HEK293 (cell line): ENCODE results near the gene LRP5.

Experiments used
- ATF2 ChIP-seq: fragments of 450-650 bp; formaldehyde crosslinking; IDR thresholded peaks from 2 replicates; pipeline ENCODE4 v1.5.1; 2016; ENCODE audit warnings: missing biosample characterization, missing genetic modification characterization, low read depth
- CTCF ChIP-seq: fragments of 450-650 bp; formaldehyde crosslinking; IDR thresholded peaks from 2 replicates; pipeline ENCODE4 v1.5.1; 2016; ENCODE audit warnings: missing biosample characterization, missing genetic modification characterization
- KLF1 ChIP-seq: fragments of 450-650 bp; formaldehyde crosslinking; IDR thresholded peaks from 2 replicates; pipeline ENCODE4 v1.5.1; 2016; ENCODE audit warnings: missing biosample characterization, missing genetic modification characterization
- KLF16 ChIP-seq: fragments of 450-650 bp; formaldehyde crosslinking; IDR thresholded peaks from 2 replicates; pipeline ENCODE4 v1.5.1; 2017; ENCODE audit warnings: missing biosample characterization, missing genetic modification characterization
- REST ChIP-seq: fragments of 450-650 bp; formaldehyde crosslinking; IDR thresholded peaks from 2 replicates; pipeline ENCODE4 v1.5.1; 2016; ENCODE audit warnings: missing biosample characterization, missing genetic modification characterization
- TCF7L2 ChIP-seq: IDR thresholded peaks from 2 replicates; pipeline ENCODE4 v1.6.1; 2011; ENCODE audit warnings: low read depth, mild to moderate bottlenecking, inconsistent platforms, low read length, moderate library complexity, borderline replicate concordance
- ZFP3 ChIP-seq: fragments of 450-650 bp; formaldehyde crosslinking; IDR thresholded peaks from 2 replicates; pipeline ENCODE4 v1.5.1; 2016; ENCODE audit warnings: low read depth, missing biosample characterization, missing genetic modification characterization
- ZNF24 ChIP-seq: fragments of 450-650 bp; formaldehyde crosslinking; IDR thresholded peaks from 2 replicates; pipeline ENCODE4 v1.5.1; 2016; ENCODE audit warnings: missing biosample characterization, missing genetic modification characterization
- ZNF266 ChIP-seq: fragments of 450-650 bp; formaldehyde crosslinking; IDR thresholded peaks from 2 replicates; pipeline ENCODE4 v1.5.1; 2016; ENCODE audit warnings: missing biosample characterization, missing genetic modification characterization, low read depth
- ZNF544 ChIP-seq: fragments of 450-650 bp; formaldehyde crosslinking; IDR thresholded peaks from 2 replicates; pipeline ENCODE4 v1.5.0; 2017; ENCODE audit warnings: missing biosample characterization, missing genetic modification characterization
- ZNF585B ChIP-seq: fragments of 450-650 bp; formaldehyde crosslinking; IDR thresholded peaks from 2 replicates; pipeline ENCODE4 v1.5.1; 2016; ENCODE audit warnings: missing biosample characterization, missing genetic modification characterization
- ZNF843 ChIP-seq: fragments of 450-650 bp; formaldehyde crosslinking; IDR thresholded peaks from 2 replicates; pipeline ENCODE4 v1.5.1; 2016; ENCODE audit warnings: missing biosample characterization, missing genetic modification characterization

GRCh38 chr11:68358416-68358815, 46.0 kb downstream of the LRP5 start:
- TF ChIP-seq ATF2 (tag by site-specific recombination), result no peak
- TF ChIP-seq ZNF544 (tag by site-specific recombination), result no peak
- no peak for TF ChIP-seq TCF7L2
- TF ChIP-seq CTCF, result no peak
- no peak for TF ChIP-seq ZNF266 (tag by site-specific recombination)
- TF ChIP-seq ZNF585B (tag by site-specific recombination), result no peak
- no peak for TF ChIP-seq ZNF843 (tag by site-specific recombination)
- no peak for TF ChIP-seq REST (tag by site-specific recombination)
- TF ChIP-seq KLF16, result no peak
- TF ChIP-seq ZFP3, result no peak
- TF ChIP-seq ZNF24, result no peak
- no peak for TF ChIP-seq KLF1 (tag by site-specific recombination)
